Inferior parietal cortex (tissue), 1 donor: Measurements from ENCODE around the gene CENPT.
"Not testable (repeated sequence)": the region's sequence is repeated elsewhere in the genome, so short reads cannot be mapped to it uniquely, and the experiment has no call there.

Experiments
- DNase-seq: peaks from one replicate; pipeline ENCODE4 v3.0.0-alpha.2; 2016; ENCODE audit errors: extremely low spot score

The CENPT gene

DNA sequence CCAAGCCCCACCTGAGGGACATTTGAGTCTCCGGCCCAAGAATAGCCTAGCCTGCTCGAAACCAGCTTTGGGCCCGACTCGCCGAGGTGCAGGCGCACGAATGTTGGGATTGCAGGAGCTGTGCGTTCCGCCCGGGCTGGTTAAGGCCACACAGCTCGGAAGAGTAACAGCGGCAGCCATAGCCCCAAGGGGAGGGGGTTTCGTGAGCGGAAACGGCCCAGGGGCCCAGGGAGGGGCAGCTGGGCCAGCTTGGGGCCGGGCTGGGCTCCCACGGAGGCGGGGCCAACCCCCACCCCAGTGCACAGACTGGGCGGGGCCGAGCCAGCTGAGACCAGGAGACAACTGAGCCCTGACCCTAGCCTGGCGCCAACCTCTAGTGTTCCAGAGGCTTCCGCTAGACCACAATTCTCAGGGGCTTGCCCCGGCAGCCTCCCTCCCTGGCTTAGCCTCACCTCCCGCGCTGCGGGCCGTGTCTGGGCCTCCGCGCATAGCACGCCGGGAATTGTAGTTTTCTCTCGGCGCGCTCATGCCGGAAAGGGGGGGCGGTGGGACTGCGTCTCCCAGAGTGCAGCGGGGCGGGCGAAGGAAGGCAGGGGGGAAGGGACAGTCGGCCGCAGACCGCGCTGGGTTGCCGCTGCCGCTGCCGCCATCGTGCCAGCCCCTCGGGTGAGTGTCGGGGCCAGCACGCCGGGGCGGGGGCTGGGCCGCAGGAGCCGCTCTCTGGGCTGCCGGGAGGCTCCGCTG lies 1.0 kb downstream of the CENPT start, which contains the start of gene NUTF2:
NUTF2 (plus strand) TSS at position 614 of the 744 bp plus-strand sequence. CDS start 18,198 bp downstream, outside the sequence.
- DNase-seq: peak; percentile 93

DNA sequence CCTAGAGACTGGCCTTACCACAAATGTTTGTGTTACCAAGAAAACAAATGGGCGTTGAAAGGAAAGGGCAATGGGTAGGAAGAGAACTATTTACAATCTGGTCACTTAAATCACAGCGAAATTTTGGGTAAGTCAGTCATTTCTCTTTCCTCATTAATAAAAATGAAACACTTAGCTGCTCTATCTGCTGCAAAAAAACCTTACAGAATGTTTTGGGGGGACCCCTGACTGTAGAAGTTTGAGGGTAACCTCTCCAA lies 1.5 kb downstream of the CENPT start:
- DNase-seq: no peak

DNA sequence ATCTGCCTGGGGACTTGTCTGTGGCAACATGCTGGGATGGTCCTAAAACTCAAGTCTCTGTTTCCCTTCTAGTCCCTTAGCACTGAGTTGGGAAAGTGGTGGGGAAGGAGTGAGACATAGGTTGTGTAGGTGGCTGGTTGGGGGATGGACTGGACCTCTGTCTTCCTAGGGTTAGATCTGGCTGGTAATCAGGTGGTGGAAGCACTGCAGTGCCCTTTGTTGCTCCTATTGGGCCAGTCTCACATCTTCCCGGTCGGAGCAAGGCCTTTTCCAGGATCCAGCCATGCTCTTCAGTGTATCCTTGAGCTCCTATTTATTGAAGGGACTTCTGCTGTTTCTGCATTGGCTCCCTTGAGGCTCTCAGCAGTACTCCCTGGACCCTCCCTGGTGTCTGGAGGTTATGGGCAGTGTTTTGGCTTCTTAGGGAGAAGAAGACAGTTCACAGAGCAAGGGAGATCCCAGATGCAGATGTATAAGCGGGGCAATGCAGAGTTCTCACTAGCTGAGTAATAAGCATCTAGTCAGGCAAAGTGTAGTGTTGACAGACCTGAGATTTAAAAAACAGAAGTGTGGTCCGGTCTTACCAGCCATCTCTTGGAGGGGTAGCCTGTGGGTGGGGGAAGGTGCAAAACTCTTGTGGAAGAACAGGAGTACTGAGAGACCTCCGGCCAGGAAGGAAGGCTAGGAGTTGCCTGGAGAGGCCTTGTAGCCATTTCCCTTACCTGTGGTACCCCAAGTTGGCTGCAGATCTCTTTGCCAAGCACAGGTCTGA lies 2.0 kb downstream of the CENPT start:
- no peak for DNase-seq

DNA sequence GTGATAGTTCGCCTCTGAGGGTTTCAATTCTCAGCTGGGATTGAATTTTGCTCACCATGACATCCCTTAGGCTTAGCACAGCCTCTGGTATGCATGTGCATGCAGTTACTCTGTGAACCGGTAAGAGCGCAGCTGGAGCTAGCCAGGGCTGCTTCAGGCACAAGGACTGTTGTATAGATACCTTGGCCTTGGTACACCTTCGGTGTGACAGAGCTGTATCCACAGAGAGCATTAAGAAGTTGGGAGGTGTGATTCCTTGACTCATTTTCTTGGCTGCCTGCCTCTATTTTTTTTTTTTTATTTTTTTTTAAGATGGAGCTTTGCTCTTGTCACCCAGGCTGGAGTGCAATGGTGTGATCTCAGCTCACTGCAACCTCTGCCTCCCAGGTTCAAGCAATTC lies 3.0 kb downstream of the CENPT start:
- DNase-seq: no peak

DNA sequence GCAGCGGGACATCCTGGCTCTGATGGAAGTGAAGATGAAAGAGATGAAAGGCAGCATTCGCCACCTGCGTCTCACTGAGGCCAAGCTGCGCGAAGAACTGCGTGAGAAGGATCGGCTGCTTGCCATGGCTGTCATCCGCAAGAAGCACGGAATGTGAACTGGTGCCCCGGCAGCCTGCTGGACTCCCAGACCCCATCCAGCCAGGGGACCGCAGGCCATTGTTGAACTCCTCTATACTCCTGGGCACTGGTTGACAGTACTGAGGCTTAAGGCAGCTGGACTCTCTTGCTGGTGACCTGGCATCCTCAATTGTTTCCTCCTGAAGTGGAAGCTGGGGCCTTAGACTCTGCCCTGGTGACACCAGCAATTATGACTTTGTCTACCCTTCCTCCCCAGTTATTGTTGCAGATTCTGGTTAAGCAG lies 4.1 kb downstream of the CENPT start:
- no peak for DNase-seq

DNA sequence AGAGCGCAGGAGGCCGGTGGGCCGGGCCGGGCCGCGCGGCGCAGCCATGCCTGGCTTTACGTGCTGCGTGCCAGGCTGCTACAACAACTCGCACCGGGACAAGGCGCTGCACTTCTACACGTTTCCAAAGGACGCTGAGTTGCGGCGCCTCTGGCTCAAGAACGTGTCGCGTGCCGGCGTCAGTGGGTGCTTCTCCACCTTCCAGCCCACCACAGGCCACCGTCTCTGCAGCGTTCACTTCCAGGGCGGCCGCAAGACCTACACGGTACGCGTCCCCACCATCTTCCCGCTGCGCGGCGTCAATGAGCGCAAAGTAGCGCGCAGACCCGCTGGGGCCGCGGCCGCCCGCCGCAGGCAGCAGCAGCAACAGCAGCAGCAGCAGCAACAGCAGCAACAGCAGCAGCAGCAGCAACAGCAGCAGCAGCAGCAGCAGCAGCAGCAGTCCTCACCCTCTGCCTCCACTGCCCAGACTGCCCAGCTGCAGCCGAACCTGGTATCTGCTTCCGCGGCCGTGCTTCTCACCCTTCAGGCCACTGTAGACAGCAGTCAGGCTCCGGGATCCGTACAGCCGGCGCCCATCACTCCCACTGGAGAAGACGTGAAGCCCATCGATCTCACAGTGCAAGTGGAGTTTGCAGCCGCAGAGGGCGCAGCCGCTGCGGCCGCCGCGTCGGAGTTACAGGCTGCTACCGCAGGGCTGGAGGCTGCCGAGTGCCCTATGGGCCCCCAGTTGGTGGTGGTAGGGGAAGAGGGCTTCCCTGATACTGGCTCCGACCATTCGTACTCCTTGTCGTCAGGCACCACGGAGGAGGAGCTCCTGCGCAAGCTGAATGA lies 4.8 kb downstream of the CENPT start:
- peak; percentile 53 for DNase-seq

DNA sequence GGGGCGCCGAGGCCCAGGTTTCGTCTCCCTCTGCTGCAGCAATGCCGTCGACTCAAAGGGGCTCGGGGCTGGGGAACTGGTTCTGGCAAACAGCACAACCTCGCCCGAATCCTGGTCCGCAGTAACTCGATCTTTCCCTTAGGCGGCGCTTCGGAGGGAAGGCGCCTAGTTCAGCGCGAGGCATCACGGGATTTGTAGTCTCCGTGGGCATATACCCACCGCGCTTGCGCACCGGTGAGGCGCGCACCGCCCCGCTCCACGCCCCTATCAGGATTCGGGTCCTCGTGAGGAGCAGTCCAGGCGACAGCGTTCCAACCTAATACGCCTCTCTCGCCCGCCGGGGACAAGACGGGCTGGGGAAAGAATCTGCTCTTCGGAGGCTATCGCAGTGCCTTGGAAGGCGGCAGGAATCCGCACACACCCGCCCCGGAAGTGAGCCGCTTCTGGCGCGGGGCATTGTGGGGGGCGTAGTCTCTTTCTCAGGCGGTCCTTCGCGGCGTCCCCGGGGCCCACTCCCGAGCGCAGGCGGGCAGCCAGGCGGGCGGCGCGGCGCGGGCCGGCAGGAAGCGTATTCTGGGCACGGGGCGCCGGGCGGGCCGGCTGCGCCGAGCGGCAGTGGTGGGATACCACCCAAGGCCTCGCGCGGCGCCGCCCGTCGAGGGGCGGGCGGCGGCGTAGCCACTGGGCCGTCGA lies 5.5 kb downstream of the CENPT start, which contains the start of gene THAP11:
THAP11 (plus strand) TSS at position 505 of the 693 bp plus-strand sequence. CDS start 235 bp downstream, outside the sequence.
- peak; percentile 99 for DNase-seq

DNA sequence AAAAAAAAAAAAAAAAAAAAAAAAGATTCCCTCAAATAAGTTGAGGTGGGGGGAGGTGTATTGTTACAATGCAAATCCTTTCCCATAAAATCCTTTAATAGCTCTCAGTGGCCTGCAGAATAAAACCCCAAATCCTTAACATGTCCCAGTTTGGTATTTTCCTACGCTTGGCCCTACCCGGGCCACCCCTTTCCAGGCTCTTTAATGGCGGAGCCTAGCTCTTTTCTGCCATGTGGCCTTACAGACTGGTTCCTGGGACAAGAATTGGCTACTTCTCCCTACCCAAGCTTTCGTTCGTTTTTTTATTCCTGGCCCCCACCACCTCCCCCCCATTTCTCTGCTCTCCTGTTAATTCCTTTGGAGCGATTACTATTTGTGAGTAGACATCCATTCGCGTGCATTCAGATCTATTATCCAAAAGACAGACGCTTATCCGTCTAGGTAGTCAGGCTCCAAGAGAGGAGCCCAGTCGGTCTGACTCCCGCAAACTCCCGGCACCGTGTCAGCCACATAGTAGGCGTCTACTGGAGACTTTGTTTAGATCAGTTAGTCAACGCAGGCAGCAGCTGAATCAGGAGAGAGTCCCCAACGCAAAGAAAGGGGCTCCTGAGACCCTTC lies 6.2 kb downstream of the CENPT start:
- no peak for DNase-seq

DNA sequence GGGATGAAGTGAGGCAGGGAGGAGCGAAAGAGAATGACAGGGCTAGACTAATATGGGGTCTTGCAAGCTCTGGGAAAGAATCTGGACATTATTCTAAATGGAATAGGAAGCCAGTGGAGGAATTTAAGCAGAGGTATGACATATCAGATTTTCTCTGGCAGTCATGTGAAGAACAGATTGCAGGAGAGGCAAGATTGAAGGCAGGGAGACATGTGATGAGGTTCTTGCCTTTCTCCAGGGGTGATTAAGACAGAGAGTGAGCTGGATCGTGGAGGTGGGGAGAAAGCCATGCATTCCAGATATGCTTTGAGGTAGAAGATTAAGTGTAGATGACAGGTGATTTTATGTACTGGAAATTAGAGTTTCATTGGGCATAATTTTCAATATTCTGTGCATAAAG lies 9.7 kb downstream of the CENPT start:
- no peak for DNase-seq

DNA sequence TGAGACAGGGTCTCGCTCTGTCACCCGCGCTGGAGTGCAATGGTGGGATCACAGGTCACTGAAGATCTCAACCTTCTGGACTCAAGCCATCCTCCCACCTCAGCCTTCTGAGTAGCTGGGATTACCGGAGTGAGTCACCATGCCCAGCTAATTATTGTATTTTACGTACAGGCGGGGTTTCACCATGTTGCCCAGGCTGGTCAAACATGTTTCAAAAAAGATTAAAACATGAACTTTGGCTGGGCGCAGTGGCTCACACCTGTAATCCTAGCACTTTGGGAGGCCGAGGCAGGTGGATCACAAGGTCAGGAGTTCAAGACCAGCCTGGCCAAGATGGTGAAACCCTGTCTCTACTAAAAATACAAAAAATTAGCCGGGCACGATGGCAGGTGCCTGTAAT lies 10.3 kb downstream of the CENPT start:
- not testable (repeated sequence) for DNase-seq

DNA sequence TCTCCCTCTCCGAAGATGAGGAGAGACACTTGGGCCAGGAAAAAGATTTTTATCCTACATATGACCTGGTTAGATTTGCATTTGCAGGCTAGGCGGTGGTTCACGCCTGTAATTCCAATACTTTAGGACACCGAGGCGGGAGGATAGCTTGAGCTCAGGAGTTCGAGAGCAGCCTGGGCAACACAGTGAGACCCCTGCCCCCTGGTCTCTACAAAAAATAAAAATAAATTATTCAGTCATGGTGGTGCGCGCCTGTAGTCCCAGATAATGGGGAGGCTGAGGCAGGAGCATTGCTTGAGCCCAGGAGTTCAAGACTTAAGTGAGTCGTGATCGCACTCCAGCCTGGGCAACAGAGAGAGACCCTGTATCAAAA lies 13.3 kb downstream of the CENPT start:
- DNase-seq: no peak

DNA sequence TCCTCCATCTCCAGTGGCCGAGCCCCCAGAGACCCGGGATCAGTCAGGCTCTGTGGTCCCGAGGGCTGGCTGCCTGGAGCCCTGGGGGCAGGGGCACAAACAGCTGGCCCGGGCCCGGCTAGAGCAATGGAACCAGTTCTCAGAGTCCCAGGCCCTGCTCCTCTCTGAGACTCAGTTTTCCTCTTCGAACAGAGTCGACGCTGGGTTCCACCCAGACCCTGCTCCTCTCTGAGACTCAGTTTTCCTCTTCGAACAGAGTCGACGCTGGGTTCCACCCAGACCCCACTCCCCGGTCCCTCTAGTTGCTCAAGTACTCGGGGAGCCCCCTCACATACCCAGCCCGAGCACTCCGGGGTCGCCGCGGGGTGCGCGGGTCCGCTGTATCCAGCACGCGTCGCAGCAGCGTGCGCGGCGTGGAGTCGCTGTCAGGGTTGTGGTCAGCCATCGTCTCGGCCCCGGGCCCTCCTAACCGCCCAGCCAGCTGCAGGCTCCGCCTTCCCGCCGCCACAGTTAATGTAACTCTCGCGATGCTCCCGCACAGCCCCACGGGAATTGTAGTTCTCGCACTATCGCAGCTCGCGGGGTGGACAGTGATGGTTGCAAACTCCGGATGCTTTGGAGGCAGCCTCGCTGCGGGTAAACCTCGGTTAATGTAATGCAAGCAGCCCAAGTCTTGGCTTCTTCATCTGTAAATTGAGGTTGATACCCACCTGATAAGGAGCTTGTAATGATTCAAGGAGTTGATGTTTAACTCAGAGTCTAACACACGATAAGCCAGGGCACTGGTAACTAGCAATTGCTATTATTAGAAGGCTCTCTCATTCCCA lies 13.9 kb downstream of the CENPT start:
- peak; percentile 96 for DNase-seq

DNA sequence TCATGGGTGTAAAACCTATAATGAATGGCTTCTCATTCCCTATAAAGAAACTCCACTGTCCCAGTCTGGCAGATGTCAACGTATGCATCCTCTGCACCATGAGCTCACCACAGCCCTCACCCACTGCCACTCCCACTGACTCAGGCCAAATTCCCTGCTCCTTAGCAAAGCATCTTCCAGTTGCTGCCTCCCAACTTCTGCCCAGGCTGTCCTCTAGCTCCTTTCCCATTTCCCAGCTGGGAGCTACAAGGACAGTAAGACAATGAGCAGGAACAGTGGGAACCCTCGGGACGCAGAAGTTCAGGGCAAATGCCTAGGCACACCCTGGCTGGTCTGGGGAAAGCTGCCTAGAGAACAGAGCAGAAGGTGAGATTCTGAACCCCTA lies 14.5 kb downstream of the CENPT start:
- no peak for DNase-seq

DNA sequence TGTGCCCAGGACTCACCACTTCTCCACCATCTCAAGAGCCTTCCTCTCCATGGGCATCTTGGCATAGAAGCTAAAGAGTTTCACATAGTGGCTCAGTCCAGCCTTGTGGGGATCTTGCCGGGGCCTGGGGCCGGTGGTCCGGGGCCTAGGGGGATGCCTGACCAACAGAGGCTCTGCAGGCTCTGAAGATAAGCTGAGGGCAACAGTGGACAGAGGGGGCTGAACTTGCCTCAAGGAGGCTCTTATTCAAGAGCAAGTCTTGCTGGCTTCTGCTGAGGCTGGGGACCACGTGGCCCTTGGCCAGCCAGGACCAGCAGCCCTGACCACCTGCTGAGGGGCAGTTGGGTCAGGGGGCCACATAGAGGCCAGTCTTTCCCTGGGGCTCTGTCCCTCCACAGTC lies 18.8 kb downstream of the CENPT start:
- DNase-seq: no peak

DNA sequence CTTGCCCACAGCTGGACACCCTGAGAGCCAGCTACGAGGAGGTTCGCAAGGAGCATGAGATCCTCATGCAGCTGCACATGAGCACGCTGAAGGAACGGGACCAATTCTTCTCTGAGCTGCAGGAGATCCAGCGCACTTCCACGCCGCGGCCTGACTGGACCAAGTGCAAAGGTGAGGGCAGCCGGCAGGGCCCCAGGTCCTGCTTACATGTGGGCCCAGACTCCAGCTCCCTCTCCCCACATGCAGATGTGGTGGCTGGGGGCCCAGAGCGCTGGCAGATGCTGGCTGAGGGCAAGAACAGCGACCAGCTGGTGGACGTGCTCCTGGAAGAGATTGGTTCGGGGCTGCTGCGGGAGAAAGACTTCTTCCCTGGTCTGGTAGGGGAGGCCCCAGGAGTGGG lies 21.6 kb downstream of the CENPT start:
- DNase-seq: no peak

DNA sequence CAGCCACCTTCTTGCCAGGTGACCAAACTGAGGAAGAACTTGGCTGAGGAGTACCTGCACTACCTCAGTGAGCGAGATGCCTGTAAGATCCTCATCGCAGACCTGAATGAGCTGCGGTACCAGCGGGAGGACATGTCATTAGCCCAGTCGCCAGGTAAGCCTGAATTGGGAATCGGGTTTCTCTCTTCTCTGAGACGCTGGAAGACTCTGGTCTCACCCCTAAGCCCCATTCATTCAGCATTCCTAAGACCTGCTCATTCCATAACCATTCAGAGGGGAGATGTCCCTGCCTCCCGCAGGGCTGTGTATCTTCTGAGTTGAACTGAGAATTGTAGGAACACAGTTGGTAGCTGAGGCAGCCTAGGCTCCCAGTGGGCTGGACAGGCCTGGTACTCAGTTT lies 22.4 kb downstream of the CENPT start:
- no peak for DNase-seq

DNA sequence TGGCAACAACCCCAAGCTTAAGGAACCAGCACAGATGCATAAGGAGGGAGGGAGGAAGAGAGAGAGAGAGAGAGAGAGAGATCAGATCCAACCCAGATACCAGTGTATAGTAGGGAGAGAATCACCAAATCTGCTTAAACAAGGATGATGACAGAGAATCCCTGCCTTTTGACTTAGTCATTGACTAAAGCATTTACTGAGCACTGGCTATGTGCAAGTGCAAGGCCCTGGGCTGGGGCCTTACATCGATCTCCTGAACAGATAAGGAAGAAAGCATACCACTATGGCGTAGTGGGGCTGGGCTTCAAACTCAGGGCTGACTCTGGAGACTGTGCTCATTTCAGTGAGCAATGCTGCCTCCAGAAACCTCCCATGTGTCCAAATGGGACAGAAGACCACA lies 25.0 kb downstream of the CENPT start:
- no peak for DNase-seq

DNA sequence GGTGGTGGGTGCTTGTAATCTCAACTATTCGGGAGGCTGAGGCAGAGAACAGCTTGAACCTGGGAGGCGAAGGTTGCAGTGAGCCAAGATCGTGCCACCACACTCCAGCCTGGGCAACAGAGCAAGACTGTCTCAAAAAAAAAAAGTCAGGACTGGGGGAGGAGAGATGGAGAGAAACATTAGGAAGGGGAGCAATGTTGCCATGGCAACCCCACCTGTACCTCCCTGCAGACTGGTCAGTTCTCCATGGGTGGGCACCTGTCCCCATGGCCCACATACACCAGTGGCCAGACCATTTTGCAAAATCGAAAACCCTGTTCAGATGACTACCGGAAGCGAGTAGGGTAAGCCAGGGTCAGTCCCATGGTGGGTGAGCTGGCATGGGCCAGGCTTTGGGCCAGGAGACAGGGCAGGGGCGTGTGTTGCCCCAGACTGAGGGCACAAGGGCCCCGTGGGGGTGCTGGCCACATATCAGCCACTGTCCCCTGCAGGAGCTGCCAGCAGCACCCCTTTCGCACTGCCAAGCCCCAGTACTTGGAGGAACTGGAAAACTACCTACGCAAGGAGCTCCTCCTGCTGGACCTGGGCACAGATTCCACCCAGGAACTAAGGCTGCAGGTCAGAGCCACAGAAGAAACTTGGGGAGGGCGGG lies 26.8 kb downstream of the CENPT start:
- DNase-seq: no peak

DNA sequence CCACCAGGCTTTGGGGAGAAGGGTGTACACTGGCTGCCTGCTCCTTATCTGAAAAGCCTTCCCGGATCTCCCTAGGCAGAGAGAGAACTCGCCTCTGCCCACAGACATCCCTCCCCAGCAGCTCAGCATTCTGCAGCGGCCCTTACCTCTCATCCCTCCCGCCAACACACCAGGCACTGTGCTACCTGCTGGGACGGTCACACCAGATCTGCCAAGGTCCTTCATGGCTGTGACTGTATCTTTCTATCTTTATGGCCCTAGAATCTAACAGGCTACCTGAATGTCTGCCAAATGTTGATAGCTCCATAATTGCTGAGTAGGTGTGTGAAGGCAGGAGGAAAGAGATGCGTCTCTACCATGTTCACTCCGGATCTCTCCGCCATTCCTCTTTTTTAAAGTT lies 32.9 kb downstream of the CENPT start:
- no peak for DNase-seq

DNA sequence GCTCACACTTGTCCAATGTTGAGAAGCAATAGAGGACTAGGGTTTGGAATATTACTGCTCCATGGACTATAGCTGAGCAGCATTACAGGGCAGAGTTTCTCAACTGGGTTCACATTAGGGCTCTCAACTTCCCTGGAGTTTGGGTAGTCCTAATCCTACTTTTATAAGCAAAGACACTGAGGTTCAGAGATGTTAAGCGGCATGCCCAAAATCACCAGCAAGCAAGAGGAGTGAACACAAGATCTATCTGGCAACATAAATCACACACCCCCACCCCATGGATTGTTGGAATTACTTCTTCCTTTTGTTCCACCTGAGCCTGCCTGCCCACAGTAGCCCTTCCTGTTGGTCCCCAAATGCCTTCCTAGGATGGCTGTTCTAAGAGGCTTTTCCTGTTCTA lies 35.6 kb downstream of the CENPT start:
- no peak for DNase-seq
